Breast epithelium (tissue), 4 donors: ENCODE measurements around the gene CD300A. TPM values are rescaled to one million over a fixed set of nuclear protein-coding genes. Genes with fewer than 3 reads are reported as not detected.
A peak's percentile ranks its signal among the peaks of the same experiment; 100 is the strongest.
"Not testable (repeated sequence)": the region's sequence is repeated elsewhere in the genome, so short reads cannot be mapped to it uniquely, and the experiment has no call there.

ENCODE experiments used
- DNase-seq, 2 donors: peaks; one replicate each; pipeline ENCODE4 v3.0.0-alpha.2; 2019; ENCODE audit warnings: low spot score in 2 of 2
- H3K27ac ChIP-seq, 2 donors: fragments of 200-600 bp; sonication (generic) in 1 of 2; one replicate each; pipeline ENCODE4 v1.5.1; 2016 to 2019; ENCODE audit warnings: mild to moderate bottlenecking in 1 of 2
- H3K27me3 ChIP-seq, 2 donors: fragments of 200-600 bp; sonication (generic) in 1 of 2; one replicate each; pipeline versions ENCODE4 v1.5.1 to v1.6.0; 2017 to 2019; ENCODE audit warnings: control low read depth in 1 of 2, mild to moderate bottlenecking in 1 of 2
- H3K36me3 ChIP-seq: fragments of 200-600 bp; one replicate; pipeline ENCODE4 v1.5.1; 2019
- H3K4me1 ChIP-seq, 2 donors: fragments of 200-600 bp; sonication (generic); one replicate each; pipeline ENCODE4 v1.5.1; 2016 to 2019; ENCODE audit warnings: control low read depth in 1 of 2
- H3K4me3 ChIP-seq, 3 donors: fragments of 200-600 bp; sonication (generic); 1 replicate in 2 of 3; 2 replicates in 1 of 3; pipeline ENCODE4 v1.5.1; 2016 to 2019; ENCODE audit warnings: mild to moderate bottlenecking in 3 of 3, moderate library complexity in 2 of 3
- H3K9me3 ChIP-seq, 2 donors: fragments of 200-600 bp; sonication (generic) in 1 of 2; one replicate each; pipeline ENCODE4 v1.5.1; 2016 to 2019; ENCODE audit warnings: control low read depth in 1 of 2
- POLR2A ChIP-seq: fragments of 450-650 bp; IDR thresholded peaks from one replicate; pipeline ENCODE4 v1.6.1; 2016; ENCODE audit warnings: antibody characterized with exemption, mild to moderate bottlenecking, moderate library complexity
- POLR2AphosphoS5 ChIP-seq, 3 donors: sonication (generic); formaldehyde crosslinking; IDR thresholded peaks; one replicate each; pipeline ENCODE4 v1.6.1; 2017; ENCODE audit warnings: antibody characterized with exemption in 3 of 3
- intact Hi-C: fragments of 100-400 bp; cut with DNase I; formaldehyde crosslinking; loops from one replicate; pipeline ENCODE4 v1.15.1; 2023; ENCODE audit warnings: low total_unique reads
- total RNA-seq, 3 donors: library from RNA; depleted of rRNA; stranded (reverse); fragments of >200 nt; gene quantifications; one replicate each; pipeline ENCODE4 v1.1.0, GENCODE V29; 2016
- TF ChIP-seq, protein P1 (sequence below), 3 donors: fragments of 450-650 bp; IDR thresholded peaks; one replicate each; pipeline ENCODE4 v1.5.1; 2016 to 2017; ENCODE audit warnings: antibody characterized with exemption in 3 of 3, mild to moderate bottlenecking in 3 of 3, moderate library complexity in 3 of 3

Gene CD300A
- total RNA-seq, 3 donors from 2014 or later: 6.2 to 15.7 (median 10.2) TPM

DNA sequence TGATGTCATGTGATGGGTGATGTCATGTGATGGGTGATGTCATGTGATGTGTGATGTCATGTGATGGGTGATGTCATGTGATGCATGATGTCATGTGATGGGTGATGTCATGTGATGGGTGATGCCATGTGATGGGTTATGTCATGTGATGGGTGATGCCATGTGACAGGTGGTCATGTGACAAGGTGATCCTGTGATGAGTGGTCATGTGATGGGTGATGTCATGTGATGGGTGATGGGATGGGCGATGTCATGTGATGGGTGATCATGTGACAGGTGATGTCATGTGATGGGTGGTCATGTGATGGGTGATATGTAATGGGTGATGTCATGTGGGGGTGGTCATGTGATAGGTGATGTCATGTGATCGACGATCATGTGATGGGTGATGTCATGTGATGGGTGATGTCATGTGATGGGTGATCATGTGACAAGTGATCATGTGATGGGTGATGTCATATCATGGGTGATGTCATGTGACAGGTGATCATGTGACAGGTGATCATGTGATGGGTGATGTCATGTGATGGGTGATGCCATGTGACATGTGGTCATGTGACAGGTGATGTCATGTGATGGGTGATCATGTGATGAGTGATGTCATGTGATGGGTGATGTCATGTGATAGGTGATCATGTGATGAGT, 47.7 kb downstream of the CD300A start:
- TF ChIP-seq POLR2AphosphoS5 (IDR thresholded peaks at IDR 0.05): no peak
- TF ChIP-seq POLR2A: no peak
- TF ChIP-seq, protein P1, sequence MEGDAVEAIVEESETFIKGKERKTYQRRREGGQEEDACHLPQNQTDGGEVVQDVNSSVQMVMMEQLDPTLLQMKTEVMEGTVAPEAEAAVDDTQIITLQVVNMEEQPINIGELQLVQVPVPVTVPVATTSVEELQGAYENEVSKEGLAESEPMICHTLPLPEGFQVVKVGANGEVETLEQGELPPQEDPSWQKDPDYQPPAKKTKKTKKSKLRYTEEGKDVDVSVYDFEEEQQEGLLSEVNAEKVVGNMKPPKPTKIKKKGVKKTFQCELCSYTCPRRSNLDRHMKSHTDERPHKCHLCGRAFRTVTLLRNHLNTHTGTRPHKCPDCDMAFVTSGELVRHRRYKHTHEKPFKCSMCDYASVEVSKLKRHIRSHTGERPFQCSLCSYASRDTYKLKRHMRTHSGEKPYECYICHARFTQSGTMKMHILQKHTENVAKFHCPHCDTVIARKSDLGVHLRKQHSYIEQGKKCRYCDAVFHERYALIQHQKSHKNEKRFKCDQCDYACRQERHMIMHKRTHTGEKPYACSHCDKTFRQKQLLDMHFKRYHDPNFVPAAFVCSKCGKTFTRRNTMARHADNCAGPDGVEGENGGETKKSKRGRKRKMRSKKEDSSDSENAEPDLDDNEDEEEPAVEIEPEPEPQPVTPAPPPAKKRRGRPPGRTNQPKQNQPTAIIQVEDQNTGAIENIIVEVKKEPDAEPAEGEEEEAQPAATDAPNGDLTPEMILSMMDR (IDR thresholded peaks at IDR 0.05): no peak
- H3K27me3 ChIP-seq: peaks cover 0 to 7% of the 10 kb centered on the region in 2 donors
- H3K4me3 ChIP-seq: no peak overlapping the region
- intact Hi-C loops: no loop called here
- no peaks in the 10 kb centered on the region for H3K36me3 ChIP-seq
- H3K27ac ChIP-seq: no peak overlapping the region
- peaks cover 0 to 9% of the 10 kb centered on the region in 2 donors for H3K9me3 ChIP-seq
- H3K4me1 ChIP-seq: no peaks in the 10 kb centered on the region
- DNase-seq: peak; percentile 35 to 42

DNA sequence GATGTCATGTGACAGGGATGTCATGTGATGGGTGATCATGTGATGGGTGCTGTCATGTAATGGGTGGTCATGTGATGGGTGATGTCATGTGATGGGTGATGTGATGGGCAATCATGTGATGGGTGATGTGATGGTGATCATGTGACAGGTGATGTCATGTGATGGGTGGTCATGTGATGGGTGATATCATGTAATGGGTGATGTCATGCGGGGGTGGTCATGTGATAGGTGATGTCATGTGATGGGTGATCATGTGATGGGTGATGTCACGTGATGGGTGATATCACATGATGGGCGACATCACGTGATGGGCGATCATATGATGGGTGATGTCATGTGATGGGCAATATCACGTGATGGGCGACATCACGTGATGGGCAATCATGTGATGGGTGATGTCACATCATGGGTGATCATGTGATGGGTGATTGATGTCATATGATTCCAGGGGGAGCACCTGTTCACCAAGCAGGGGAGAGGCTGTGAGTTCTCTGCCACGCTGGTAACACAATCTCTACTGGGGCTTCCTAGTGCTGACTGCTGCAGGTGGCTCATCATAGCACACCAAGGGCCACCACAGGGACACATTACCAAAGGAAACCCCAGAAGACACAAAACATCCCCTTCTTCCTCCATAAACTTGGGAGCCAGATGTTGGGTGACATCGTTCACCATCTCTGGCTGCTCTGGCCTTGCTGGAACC, 48.3 kb downstream of the CD300A start:
- intact Hi-C loops: no loop called here

DNA sequence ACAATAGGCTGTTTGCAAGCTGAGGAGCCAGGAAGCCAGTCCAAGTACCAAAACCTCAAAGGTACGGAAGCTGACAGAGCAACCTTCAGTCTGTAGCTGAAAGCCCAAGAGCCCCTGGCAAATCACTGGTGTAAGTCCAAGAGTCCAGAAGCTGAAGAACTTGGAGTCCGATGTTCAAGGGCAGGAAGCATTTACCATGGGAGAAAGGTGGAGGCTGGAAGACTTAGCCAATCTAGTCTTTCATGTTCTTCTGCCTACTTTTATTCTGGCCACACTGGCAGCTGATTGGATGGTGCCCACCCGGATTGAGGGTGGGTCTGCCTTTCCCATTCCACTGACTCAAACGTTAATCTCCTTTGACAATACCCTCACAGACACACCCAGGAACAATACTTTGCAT, 49.5 kb downstream of the CD300A start:
- TF ChIP-seq POLR2A: no peak
- TF ChIP-seq, protein P1 (IDR thresholded peaks at IDR 0.05): no peak
- TF ChIP-seq POLR2AphosphoS5 (IDR thresholded peaks at IDR 0.05): no peak
- H3K36me3 ChIP-seq: no peaks in the 10 kb centered on the region
- intact Hi-C loops: no loop called here
- H3K27ac ChIP-seq: no peak overlapping the region
- peaks cover 0 to 11% of the 10 kb centered on the region in 2 donors for H3K9me3 ChIP-seq
- DNase-seq: no peak
- H3K4me1 ChIP-seq: no peaks in the 10 kb centered on the region
- H3K4me3 ChIP-seq: no peak overlapping the region
- peaks cover 0 to 7% of the 10 kb centered on the region in 2 donors for H3K27me3 ChIP-seq

More for the DNA sequence above, 48.3 kb downstream of the CD300A start:
- Histone ChIP-seq H3K27ac (no peak overlapping the region), H3K4me1 (no peaks in the 10 kb centered on the region), H3K36me3 (no peaks in the 10 kb centered on the region), H3K27me3 (peaks cover 0 to 7% of the 10 kb centered on the region in 2 donors), H3K4me3 (no peak overlapping the region), H3K9me3 (peaks cover 0 to 11% of the 10 kb centered on the region in 2 donors)
- peak; percentile 39 to 41 for DNase-seq
- no peak for TF ChIP-seq POLR2A
- TF ChIP-seq, protein P1 (IDR thresholded peaks at IDR 0.05): no peak
- TF ChIP-seq POLR2AphosphoS5 (IDR thresholded peaks at IDR 0.05): peak in 2 of 3 donors; percentile 30 to 67

DNA sequence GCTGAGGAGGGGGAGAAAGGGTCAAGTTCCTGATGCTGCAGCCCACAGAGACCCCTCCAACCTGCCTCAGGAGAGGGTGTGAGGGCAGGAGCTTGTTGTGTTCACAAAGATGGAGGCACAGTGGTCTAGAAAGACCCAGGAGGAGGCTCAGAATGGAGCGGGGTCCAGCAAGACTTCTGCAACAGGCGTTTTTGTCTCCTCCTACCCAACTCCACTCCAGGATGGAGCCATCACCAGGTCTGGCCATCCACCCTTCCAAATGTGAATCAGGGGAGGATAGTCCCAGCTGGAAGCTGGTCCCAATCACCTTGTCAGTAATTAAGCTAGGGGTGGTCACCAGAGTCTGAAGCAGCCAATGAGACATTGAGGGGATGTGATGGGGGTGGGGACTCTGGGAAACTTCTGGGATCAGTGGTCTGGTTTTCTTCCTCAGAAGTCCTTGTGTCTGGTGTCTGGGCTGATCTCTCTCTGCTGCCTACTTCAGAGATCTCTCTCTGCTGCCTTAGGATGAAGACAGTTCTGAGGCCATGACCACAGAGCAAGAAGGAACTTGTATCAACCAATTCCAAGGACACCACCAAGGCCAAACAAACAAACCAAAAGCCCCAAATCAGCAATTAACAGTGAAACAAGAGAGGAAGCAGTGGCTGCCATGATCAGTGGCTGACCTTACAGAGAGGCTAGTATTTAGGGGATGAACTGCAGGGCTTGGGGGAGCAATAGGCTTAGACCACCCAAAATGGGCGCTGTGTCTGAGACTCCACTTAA, 50.3 kb downstream of the CD300A start:
- no peak overlapping the region for H3K27ac ChIP-seq
- intact Hi-C loops: no loop called here
- no peak overlapping the region for H3K4me3 ChIP-seq
- no peaks in the 10 kb centered on the region for H3K36me3 ChIP-seq
- no peak for DNase-seq
- TF ChIP-seq POLR2A (no peak), POLR2AphosphoS5 (IDR thresholded peaks at IDR 0.05) (no peak)
- TF ChIP-seq, protein P1 (IDR thresholded peaks at IDR 0.05): no peak
- peaks cover 0 to 8% of the 10 kb centered on the region in 2 donors for H3K27me3 ChIP-seq
- H3K9me3 ChIP-seq: peaks cover 0 to 11% of the 10 kb centered on the region in 2 donors
- no peaks in the 10 kb centered on the region for H3K4me1 ChIP-seq

DNA sequence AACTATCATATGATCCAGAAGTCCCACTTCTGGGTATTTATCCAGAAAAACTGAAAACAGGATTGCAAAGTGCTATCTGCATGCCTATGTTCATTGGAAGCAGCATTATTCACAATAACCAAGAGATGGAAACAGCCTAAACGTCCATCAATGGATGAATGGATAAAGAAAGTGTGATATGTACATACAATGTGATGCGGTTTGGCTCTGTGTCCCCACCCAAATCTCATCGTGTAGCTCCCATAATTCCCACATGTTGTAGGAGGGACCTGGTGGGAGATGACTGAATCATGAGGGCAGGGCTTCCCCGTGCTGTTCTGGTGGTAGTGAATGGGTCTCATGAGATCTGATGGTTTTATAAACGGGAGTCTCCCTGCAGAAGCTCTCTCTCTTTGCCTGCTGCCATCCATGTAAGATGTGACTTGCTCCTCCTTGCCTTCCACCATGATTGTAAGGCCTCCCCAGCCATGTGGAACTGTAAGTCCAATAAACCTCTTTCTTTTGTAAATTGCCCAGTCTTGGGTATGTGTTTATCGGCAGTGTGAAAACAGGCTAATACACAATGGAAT, 52.1 kb downstream of the CD300A start:
- H3K27me3 ChIP-seq: peaks cover 0 to 12% of the 10 kb centered on the region in 2 donors
- H3K4me1 ChIP-seq, H3K36me3 ChIP-seq, intact Hi-C loops, H3K4me3 ChIP-seq, H3K27ac ChIP-seq, DNase-seq: not testable (repeated sequence)
- peaks cover 9 to 18% of the 10 kb centered on the region in 2 donors for H3K9me3 ChIP-seq
